Bronchial epithelial cell (primary cell): Measurements from ENCODE around the gene NID2. TPM values are rescaled to one million over a fixed set of nuclear protein-coding genes. Genes with fewer than 3 reads are reported as not detected.

Experiments used
- DNase-seq: peaks from one replicate; pipeline ENCODE4 v3.0.0-alpha.2; 2010; ENCODE audit warnings: low read depth
- FAIRE-seq: peaks from 2 replicates; lab custom pipeline; 2011; peaks lifted over from hg19 to GRCh38; lab: Jason Lieb, UNC
- H3K27me3 ChIP-seq: 2 replicates; pipeline ENCODE4 v1.5.1; 2011; ENCODE audit warnings: low read length; ENCODE audit not compliant: control insufficient read depth, insufficient read depth
- H3K36me3 ChIP-seq: 2 replicates; pipeline ENCODE4 v1.5.1; 2011; ENCODE audit warnings: low read length; ENCODE audit not compliant: control insufficient read depth, insufficient read depth
- H3K4me3 ChIP-seq: 2 replicates; pipeline ENCODE4 v1.5.1; 2011; ENCODE audit warnings: mild to moderate bottlenecking, low read depth, low read length, control low read depth
- CTCF ChIP-seq: IDR thresholded peaks from 2 replicates; pipeline ENCODE4 v1.5.1; 2011; ENCODE audit warnings: mild to moderate bottlenecking, moderate library complexity, low read length, control low read depth, inconsistent platforms; ENCODE audit not compliant: insufficient read depth, severe bottlenecking
- total RNA-seq: library from RNA; depleted of rRNA; stranded (reverse); fragments of >200 nt; gene quantifications from 2 replicates; pipeline ENCODE4 v1.2.1, GENCODE V29; 2014

The NID2 gene
- total RNA-seq, 1 donor from 2014 or later = 3.9 TPM

GRCh38 chr14:52026901-52027300 lies 42.0 kb downstream of the NID2 start:
- TF ChIP-seq CTCF = no peak
- no peak for FAIRE-seq

GRCh38 chr14:52026017-52026660 lies 42.7 kb downstream of the NID2 start:
- H3K36me3 ChIP-seq = no peaks in the 10 kb centered on the region
- no peak for FAIRE-seq
- H3K27me3 ChIP-seq = no peaks in the 10 kb centered on the region
- H3K4me3 ChIP-seq = no peak overlapping the region
- no peak for DNase-seq
- TF ChIP-seq CTCF = no peak

More at GRCh38 chr14:52026901-52027300, 42.0 kb downstream of the NID2 start:
- DNase-seq = no peak
- Histone ChIP-seq H3K36me3 (no peaks in the 10 kb centered on the region), H3K4me3 (no peak overlapping the region), H3K27me3 (no peaks in the 10 kb centered on the region)

GRCh38 chr14:52025310-52025709 lies 43.5 kb downstream of the NID2 start:
- DNase-seq (peak; percentile 85), FAIRE-seq (no peak)
- no peaks in the 10 kb centered on the region for H3K36me3 ChIP-seq
- no peak overlapping the region for H3K4me3 ChIP-seq
- TF ChIP-seq CTCF = no peak
- no peaks in the 10 kb centered on the region for H3K27me3 ChIP-seq

- DNase-seq (peak; percentile 44), FAIRE-seq (no peak)
- H3K4me3 ChIP-seq = no peak overlapping the region
- no peak for TF ChIP-seq CTCF
- no peaks in the 10 kb centered on the region for H3K27me3 ChIP-seq
- H3K36me3 ChIP-seq = no peaks in the 10 kb centered on the region
These were observed 45.3 kb downstream of the NID2 start for GRCh38 chr14:52023518-52023917.

GRCh38 chr14:52021957-52022600 lies 46.8 kb downstream of the NID2 start:
- Histone ChIP-seq H3K36me3 (no peaks in the 10 kb centered on the region), H3K4me3 (no peak overlapping the region), H3K27me3 (no peaks in the 10 kb centered on the region)
- DNase-seq = no peak
- no peak for TF ChIP-seq CTCF
- no peak for FAIRE-seq
